Skin of body (tissue), 2 donors: Measurements from ENCODE around the gene ZNF554. TPM values are rescaled to one million over a fixed set of nuclear protein-coding genes. Genes with fewer than 3 reads are reported as not detected.
A peak's percentile ranks its signal among the peaks of the same experiment; 100 is the strongest.

ENCODE experiments used
- DNase-seq: peaks from one replicate; lab custom pipeline; 2025; lab: John Stamatoyannopoulos, UW
- total RNA-seq: library from RNA; depleted of rRNA; stranded (reverse); fragments of >200 nt; gene quantifications from one replicate; pipeline ENCODE4 v1.2.3, GENCODE V29; 2014

The ZNF554 gene
- total RNA-seq, 1 donor from 2014 or later: 5.8 TPM

DNA sequence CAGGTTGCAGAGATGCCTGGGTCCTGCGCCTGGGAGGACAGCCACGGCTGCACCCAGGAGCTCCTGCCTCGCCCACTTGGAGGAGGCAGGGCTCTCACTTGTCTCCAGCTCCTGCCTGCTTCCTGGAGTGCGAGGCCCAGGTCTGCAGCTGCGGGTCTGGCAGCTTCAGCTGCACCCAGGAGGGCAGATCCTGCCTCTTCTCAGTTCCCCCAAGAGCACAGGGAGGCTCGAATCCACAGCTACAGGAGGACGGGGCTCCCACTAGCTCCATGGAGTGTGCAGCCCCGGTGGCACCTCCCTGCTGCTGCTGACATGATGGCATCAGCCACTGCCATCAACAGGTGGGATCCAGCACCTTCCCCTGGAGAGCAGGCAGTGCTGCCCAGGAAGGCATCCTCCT lies 4.5 kb downstream of the ZNF554 start:
- DNase-seq: no peak

DNA sequence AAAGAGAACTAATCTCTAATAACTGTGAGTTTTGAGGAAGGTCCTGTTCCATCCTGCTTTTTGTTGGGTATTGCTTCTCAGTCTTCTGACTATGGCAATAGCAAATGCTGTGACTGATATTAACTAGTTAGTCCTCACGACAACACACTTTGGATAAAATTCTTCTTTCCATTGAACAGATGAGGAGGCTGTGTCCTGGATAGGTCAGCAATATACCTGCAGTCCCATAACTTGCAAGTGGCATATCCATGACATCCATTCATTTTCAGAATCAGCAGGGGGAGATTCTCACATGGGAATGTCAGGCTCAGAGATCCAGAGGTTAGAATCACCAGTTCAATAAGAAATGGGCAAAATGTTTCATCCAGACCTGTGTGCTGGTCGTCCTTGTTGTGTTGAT lies 7.4 kb downstream of the ZNF554 start:
- DNase-seq: no peak

DNA sequence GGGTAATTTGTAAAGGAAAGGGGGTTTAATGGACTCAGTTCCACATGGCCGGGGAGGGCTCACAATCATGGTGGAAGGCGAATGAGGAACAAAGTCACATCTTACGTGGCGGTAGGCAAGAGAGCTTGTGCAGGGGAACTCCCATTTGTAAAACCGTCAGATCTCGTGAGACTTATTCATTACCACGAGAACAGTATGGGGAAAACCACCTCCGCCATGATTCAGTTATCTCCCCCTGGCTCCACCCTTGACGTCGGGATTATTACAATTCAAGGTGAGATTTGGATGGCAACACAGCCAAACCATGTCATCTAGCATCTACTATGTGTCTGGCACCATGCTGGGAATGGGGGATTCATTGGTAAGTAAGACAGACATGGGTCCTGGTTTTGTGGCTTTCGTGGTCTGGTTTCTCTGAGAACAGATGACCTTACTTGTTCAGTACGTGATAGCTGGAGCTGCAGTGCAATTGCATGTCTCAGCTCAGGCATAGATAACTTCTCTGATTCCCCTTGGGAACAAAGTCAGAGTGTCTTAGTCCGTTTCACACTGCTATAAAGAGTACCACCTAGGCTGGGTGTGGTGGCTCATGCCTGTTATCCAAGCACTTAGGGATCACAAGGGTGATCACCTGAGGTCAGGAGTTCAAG lies 8.3 kb downstream of the ZNF554 start:
- DNase-seq: no peak

DNA sequence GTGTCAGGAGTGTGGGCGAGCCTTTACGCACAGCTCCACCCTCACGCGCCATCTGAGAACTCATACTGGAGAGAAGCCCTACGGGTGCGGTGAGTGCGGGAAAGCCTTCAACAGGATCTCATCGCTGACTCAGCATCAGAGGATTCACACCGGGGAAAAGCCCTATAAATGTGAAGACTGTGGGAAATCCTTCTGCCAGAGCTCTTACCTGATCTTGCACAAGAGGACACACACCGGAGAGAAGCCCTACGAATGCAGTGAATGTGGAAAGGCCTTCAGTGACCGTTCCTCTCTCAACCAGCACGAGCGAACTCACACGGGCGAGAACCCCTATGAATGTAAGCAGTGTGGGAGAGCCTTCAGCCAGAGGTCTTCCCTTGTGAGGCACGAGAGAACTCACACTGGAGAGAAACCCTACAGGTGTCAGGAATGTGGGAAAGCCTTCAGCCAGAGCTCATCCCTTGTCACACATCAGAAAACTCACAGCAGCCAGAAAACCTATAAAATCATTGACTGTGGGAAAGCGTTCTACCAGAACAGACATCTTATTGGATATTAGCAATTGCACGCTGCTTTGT lies 14.7 kb downstream of the ZNF554 start:
- no peak for DNase-seq

DNA sequence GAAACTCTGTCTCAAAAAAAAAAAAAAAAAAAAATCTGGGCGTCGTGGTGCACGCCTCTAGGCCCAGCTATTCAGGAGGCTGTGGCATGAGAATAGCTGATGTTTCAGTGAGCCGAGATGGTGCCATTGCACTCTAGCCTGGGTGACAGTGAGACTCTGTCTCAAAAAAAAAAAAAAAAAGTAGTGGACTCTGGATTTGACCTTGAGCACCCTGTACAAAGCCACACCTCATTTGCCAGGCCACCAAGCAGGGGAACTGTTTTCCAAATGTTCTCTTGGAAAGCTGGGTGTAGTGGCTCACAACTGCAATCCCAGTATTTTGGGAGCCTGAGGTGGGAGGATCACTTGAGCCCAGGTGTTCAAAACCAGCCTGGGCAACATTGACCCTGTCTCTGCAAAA lies 17.8 kb downstream of the ZNF554 start:
- no peak for DNase-seq

DNA sequence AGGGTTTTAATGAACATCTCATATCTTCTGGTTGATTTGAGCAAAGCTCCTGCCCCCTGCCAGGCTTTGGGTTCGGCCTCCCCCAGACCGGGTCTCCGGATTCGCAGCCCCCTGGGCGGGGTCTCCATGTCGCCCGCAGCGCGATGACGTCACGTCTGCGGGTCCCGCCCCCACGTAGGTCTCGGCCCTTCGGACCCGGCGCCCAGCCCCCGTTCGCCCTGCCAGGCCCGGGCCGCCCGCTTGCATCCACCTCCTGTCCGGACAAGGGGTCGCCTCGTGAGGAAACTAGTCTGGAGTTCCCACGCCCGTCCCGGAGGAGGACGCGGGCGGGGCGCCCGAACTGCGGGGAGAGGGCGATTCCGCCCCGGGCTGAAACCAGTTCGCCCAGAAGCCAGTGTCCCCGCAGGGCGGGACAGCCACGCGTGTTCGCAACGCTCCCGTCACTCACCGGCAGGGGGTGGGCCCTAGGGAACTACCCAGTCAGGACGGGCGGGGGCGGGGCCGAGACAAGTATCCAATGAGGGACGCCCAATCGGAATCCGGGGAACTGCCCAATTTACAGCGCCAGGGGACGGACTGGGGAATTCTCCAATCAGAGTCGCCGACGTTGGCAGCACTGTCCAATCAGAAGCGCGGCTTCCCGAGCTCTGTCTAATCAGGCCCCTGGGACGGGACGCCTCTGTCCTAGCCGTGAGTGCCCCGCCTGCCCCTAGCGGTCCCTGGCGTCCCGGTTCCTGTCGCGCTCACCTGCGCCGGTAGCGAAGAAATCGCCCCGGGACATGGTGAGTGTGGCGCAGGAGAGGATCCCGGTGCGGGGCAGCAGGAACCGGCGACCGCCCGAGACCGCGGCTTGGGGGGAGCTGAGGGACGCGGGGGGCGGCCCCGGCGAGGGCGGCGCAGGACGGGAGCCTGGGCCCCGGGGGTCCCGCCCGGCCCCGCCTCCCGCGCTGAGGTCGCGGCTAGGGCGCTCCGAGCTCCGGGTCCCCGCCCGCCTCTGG lies 21.4 kb downstream of the ZNF554 start, which contains the start of gene ZNF555:
ZNF555 (plus strand) TSS at position 682 of the 998 bp plus-strand sequence; CDS start at position 780, 98 bp downstream.
- DNase-seq: peak; percentile 99

DNA sequence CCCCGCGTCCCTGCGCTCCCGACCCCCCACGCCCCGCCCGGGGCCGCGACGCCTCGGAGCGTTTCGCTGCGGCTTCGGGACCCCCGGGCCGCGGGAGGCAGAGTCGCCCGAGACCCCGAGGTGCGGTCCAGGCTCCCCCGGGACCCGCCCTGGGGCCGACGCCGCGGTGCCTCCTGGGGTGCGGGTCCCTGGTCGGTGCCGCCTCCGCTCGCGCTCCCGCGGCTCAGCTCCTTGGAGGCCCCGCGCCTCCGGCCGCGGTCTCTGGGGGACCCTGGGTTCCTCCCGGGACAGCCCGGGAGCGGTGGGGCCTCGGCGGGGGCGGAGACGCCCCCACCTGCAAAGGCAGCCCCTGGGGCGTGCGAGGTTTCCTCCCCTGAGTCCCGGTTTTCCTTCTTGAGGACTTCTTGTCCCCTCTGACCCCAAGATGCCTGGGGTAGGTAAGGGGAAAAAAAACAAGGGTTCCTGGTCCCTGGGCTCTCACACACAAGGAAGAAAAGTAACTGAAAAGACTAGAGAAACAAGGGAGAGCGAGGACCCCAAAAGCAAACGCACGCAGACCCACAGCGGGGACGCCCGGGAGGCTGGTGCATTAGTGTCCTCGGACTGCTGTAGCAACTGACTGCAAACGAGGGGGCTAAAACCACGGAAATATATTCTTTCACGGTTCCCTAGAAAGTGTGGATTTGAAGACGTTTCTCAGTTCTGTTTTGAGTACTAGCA lies 22.3 kb downstream of the ZNF554 start:
- no peak for DNase-seq

DNA sequence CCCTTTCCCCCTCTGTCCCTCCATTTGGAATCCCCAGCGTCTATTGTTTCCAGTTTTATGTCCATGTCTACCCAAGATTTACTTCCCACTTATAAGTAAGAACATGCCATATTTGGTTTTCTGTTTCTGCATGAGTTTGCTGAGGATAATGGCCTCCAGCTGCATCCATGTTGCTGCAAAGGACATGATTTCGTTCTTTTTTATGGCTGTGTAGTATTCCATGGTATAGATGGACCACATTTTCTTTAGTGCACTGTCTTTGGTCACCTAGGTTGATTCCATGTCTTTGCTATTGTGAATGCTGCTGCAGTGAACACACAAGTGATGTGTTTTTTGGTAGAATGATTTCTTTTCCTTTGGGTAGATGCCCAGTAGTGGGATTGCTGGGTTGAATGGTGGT lies 25.4 kb downstream of the ZNF554 start:
- DNase-seq: no peak

DNA sequence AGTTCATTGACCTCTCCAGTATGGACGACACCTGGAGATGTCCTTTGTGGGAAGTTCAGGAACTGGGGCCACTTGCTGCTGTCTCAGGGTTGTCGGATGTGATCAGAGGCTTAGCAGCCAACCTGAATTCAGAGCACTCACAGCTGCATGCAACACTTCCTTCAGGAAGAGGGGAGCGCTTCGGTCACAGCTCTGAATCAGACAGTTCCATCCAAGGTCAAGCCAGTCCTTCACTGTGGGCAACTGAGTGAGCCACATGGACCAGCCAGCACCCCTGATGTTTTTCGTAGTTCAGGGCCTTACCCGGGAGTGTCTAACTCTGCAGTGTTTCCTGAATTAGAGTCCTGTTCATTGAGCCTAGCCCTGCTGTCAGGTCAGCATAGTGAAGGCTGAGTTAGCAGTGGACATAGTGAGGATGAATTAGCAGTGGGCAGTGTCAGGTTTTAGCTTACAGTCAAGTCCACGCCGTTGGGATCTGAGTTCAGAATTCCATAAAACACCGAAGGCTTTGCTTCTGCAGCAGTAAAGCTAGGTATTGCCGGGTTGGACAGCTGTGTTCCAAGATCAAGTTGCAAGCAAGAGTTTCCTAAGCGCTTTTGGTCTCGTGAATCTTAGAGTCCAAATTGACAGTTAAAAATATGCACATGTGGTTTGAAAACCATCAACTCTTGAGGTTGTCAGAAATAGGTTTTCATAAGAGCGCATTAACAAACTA lies 26.7 kb downstream of the ZNF554 start:
- no peak for DNase-seq

DNA sequence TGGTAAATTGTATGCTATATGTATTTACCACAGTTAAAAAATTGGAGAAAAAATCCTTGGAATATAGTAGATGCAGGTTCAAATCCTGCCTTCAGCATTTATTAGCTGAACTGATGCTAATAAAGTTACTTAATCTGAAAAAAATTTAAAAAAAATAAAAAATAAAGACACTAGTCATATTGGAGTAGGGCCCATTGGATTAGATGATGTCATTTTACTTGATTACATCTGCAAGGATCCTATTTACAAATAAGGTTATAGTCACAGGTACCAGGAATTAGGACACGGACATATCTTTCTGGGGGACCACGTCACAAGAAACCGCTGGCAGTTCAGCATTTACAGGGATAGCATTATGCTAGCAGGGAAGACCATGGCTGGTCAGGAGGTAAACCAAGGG lies 27.8 kb downstream of the ZNF554 start:
- no peak for DNase-seq

DNA sequence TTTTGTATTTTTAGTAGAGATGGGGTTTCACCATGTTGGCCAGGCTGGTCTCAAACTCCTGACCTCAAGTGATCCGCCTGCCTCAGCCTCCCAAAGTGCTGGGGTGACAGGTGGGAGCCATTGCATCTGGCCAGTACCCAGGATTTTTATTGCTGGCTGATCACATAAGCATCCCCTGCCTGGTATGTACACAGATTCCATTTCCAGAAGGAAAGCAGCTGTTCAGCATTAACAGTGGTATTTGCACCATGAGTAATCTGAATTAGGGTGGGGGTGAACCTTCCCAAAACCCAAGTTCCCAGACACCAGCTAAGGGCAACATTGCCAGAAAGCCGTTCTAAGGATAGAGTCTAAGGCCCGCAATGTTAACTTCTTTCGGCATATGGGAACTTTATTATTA lies 28.9 kb downstream of the ZNF554 start:
- DNase-seq: no peak

DNA sequence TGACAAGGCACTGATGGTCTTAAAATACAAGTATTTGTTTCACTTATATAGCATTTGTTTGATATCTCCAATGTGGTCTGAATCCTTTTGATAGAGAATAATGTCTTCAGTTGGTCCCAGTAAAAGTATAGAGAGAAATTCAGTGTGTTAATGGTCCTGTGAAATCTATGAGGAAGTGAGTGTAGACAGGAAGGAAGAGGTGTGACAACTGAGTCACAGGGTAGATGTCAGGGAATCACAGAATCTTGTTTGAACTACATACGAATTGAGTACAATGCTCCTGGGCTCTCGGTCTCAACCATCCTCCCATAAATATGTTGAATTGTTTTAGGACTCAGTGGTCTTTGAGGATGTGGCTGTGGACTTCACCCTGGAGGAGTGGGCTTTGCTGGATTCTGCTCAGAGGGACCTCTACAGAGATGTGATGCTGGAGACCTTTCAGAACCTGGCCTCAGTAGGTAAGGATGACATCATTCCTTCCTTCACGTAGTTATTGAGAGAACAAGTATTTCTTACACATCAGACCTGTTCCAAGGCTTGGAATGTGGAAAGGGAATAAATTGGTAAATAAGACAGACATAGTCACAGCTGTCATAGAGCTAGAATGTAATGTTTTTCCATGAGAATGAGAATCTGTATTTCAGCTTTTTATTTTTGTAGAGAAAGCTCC lies 30.7 kb downstream of the ZNF554 start:
- no peak for DNase-seq

DNA sequence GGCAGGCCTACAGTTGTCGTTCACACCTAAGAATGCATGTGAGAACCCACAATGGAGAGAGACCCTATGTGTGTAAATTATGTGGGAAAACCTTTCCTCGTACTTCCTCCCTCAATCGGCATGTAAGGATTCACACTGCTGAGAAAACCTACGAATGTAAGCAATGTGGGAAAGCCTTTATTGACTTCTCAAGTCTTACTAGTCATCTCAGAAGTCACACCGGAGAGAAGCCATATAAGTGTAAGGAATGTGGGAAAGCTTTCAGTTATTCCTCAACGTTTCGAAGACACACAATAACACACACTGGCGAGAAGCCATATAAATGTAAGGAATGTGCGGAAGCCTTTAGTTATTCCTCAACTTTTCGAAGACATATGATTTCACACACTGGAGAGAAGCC lies 32.9 kb downstream of the ZNF554 start:
- DNase-seq: no peak

DNA sequence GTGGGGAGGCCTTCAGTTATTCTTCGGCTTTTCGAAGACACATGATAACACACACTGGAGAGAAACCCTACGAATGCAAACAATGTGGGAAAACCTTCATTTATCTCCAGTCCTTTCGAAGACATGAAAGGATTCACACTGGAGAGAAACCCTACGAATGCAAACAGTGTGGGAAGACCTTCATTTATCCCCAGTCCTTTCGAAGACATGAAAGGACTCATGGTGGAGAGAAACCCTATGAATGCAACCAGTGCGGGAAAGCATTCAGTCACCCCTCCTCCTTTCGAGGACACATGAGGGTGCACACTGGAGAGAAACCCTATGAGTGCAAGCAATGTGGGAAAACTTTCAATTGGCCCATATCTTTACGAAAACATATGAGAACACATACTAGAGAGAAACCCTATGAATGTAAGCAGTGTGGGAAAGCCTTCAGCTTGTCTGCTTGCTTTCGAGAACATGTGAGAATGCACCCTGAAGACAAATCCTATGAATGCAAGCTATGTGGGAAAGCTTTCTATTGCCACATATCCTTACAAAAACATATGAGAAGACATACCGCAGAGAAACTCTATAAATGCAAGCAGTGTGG lies 33.4 kb downstream of the ZNF554 start:
- no peak for DNase-seq

DNA sequence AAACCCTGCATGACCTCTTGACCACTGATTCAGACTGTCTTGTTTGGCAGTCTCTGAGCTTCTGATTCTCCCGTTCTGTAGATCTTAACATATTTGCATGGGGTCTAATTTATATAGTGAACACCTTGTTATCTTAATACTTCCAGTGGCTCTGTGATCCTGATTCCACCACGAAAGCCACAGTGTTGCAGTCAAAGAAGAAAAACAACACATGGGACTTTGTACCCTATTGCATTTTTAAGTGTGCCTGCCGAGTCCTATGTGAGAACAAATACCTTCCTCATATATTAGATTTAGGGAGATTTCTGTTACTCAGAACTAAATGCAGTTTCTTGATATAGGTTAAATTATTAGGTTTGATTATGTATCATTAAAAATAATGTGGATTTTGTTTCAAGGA lies 35.2 kb downstream of the ZNF554 start:
- DNase-seq: no peak

DNA sequence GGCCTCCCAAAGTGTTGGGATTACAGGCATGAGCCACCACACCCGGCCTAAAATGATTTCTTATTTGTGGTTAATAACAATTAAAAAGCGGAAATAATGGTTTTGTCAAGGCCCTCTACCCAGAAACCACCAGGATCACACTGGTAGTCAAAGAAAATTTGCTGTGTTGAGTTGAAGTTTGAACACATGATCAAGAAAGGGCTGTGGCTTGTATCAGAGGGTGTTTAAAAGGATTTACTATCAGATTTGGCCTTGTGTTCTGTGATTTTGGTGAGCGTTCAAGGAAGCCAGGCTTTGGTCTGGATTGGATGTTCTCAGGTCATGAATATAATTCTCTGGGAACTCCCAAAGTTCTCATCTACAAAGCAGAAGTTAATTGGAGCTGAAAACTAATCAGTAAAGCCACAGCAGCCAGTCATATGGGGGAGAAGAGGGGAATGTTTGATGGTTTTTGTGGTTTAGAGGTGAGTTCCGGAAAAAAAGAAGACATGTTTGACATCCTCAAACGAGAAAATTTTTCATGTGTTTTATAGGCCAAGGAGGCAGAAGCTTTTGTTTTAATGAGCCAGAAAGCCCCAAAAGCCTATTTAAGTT lies 36.9 kb downstream of the ZNF554 start:
- DNase-seq: no peak

DNA sequence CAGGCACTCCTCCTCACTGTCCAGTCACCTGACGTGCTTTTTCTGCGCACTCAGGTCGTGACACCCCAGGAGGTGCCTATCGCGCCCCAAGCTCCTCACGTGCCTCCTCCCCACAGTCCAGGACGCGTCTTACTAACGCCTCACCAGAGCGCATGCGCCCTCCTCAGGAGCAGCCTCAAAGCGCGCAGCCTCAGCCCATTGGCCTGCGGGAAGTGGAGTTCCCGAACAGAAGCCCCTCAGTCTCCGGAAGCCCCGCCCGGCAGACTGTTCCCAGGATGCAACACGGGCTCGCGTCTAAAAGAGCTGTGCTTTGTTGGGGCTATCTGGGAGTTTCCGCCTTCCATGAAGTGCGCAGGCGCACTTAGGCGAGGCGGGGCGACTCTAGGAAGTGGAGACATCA lies 39.2 kb downstream of the ZNF554 start:
- no peak for DNase-seq

DNA sequence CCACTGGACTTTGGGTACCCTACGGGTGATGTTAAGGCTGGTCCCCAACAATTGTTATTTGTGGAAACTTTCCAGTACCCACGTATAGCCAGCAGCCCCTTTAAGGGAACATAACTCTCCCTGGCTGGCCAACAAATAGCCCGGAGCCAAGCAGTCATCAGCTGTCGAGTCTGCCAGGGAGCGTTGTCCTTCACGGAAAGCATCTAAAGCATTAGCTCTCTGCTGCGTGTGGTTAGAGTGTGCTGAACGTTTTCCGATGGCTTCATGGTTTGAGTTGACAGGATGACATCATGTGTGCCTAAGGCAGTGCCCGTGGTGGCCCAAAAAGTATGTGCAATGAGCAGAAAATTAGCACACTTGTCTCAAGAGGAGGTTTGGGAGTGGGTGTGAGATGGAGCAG lies 44.1 kb downstream of the ZNF554 start:
- no peak for DNase-seq

DNA sequence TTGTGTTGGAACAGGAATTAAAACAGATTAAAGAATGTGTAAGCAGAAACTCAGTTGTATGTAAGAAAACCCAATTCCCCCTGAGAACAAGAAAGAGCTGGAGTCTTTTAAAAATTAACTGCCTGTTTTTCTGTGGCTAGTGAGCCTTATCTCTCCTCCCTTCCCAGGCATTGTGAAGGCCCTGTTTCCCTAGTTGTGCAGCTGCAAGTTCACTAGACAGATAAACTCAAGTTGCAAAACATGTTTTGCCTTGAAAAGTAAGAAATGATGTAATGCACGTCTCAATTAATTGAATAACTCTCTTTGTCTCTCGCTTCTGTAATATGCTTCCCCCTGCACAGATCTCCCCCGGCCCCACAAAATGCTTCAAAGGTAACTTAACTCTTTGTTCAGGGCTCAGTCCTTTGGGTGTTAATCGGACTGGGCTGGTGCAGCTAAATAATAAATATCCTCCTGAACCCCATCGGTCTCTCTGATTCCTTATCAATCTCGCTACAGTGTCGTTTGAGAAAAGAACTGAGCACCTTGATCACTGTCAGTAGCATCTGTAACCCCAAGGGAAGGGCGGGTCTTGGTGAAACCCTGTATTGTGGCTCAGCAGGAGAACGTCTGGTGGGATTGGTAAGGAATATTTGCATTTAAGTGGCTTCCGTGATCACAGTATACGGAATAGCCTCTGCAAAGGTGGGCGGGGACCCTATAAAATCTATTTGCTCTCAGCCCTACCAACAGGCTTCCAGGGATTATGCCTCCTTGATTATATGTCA lies 45.8 kb downstream of the ZNF554 start:
- no peak for DNase-seq
